ENCODE data around the gene ATP6V1A.
"Not testable (repeated sequence)": the region's sequence is repeated elsewhere in the genome, so short reads cannot be mapped to it uniquely, and the experiment has no call there.

Gene ATP6V1A

DNA sequence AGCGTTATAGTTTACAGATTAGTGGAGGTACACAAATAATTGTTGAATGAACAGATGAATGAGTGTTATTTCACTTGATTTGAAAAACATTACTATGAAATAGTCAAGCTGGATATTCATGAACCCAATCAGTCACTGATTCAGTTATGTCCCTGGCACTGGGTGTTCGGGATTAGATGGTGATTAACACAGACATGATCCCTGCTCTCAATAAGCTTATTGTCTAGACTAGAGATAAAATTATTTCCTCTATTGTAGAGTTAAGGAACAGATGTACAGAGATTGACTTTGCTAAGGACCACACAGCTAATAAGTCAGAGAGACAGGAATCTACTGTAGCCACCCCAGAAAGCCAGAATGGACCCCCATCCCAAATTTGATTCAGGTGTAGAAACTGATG lies 92.7 kb downstream of the ATP6V1A start:
- Histone ChIP-seq H3K36me3 (no peaks in the 10 kb centered on the region), H3K4me1 (peaks cover 5 to 13% (median 9%) of the 10 kb centered on the region in 10 experiments; a peak in 17 of 20 replicates), H3K27ac (no peak overlapping the region), H3K9ac (peak overlapping the region in 1 of 11 experiments; percentile 68; a peak in 2 of 22 replicates), H3K27me3 (0 out of 22 replicates have a peak, but pooled peaks cover 0 to 3% (median 0%) of the 10 kb centered on the region in 11 experiments), H3K4me3 (peak overlapping the region in 4 of 10 experiments; percentile 63 to 67 (median 64); a peak in 3 of 20 replicates), H4K20me1 (no peaks in the 10 kb centered on the region), H3K4me2 (peak overlapping the region; percentile 71 to 94 (median 82); a peak in 20 of 22 replicates), H3K9me3 (replicated peaks in 1 of 11) (no peaks in the 10 kb centered on the region)
- no peak for TF ChIP-seq Cebpa-rat (IDR thresholded peaks at IDR 0.05)

DNA sequence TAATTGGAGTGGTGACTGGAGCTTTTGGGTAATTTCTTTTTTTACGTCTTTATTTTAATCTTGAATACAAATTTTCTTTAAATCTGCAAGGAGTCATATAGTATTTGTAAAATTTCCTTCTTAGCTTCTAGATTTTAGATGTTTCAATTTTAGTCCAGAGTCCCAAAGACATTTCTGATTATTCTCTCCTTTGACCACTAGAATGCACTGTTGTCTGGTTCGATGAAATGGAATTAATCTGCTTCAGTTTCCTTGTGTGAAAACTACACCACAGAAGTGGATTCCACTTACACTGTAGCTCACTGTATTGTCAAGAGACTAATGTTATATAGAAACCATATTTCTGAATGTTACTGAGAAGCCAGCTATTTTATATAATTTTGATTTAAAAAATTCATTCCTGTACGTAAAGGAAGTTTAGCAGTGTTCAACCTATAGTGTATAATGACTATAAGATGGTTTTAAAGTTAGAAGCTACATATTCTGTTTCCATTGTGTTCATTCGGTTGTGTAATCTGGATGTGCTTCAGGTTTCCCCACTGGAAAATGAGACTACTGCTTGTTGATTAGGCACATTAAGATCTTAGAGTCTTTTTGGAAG lies 97.9 kb downstream of the ATP6V1A start:
- no peak overlapping the region for H3K4me2 ChIP-seq
- H3K27me3 ChIP-seq: no peaks in the 10 kb centered on the region
- no peak overlapping the region for H3K4me3 ChIP-seq
- H3K9me3 ChIP-seq (replicated peaks in 1 of 11): no peaks in the 10 kb centered on the region
- no peak overlapping the region for H3K9ac ChIP-seq
- H3K36me3 ChIP-seq: no peaks in the 10 kb centered on the region
- 0 out of 20 replicates have a peak, but pooled peaks cover 0 to 2% (median 0%) of the 10 kb centered on the region in 10 experiments for H3K4me1 ChIP-seq
- H4K20me1 ChIP-seq: no peaks in the 10 kb centered on the region
- TF ChIP-seq Cebpa-rat (IDR thresholded peaks at IDR 0.05): no peak
- H3K27ac ChIP-seq: no peak overlapping the region

GRCh38 chr3:113847247-113847646 lies 100.4 kb downstream of the ATP6V1A start:
- H3K36me3 ChIP-seq: no peaks in the 10 kb centered on the region
- no peaks in the 10 kb centered on the region for H3K9me3 ChIP-seq (replicated peaks in 1 of 11)
- H3K27me3 ChIP-seq: no peaks in the 10 kb centered on the region
- H3K4me3 ChIP-seq: no peak overlapping the region
- no peak overlapping the region for H3K27ac ChIP-seq
- no peak overlapping the region for H3K4me2 ChIP-seq
- no peaks in the 10 kb centered on the region for H4K20me1 ChIP-seq
- no peak for TF ChIP-seq Cebpa-rat (IDR thresholded peaks at IDR 0.05)
- H3K4me1 ChIP-seq: no peaks in the 10 kb centered on the region
- H3K9ac ChIP-seq: no peak overlapping the region

DNA sequence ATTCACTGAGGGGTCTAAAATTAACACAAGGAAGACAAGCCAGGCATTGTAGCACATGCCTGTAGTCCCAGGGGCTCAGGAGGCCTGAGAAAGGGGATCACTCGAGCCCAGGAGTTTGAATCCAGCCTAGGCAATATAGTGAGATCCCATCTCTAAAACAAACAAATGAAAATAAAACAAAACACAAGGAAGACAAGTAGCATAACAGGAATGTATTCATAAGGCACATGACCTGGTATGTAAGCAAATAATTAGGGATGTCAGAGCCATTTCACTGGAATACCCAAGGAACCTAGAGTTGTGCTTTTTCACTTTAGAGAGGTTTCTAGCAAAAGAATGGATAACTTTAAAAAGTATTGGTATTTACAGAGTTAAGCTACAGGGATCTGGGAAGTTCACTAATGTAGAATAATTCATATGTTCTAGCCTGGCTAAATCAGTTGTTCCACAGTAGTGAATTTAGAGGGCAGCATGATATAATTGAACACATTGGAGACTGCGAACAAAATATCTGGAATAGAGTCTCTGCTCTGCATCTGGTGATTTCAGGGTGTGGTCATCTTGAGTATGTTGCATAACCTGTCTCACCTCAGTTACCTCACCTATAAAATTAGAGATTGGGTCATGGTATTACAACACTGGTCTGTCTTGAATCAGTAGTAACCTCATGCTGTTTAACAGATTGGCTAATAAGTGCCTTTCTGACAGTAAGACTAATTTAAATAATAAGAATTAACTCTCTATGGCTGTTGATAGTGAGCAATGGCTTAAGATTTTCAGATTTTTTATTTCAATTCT lies 101.0 kb downstream of the ATP6V1A start:
- no peak overlapping the region for H3K27ac ChIP-seq
- no peak for TF ChIP-seq Cebpa-rat (IDR thresholded peaks at IDR 0.05)

DNA sequence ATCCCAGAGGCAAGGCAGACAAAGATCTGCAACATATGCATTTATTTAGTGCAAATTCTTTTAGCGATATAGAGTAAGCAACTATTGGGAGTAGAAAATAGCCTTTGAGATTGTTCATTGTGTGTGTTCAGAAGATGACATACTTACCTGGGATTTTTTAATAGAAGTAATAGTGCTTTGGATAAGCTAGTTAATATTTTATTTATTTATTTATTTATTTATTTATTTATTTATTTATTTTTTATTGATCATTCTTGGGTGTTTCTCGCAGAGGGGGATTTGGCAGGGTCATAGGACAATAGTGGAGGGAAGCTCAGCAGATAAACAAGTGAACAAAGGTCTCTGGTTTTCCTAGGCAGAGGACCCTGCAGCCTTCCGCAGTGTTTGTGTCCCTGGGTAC lies 102.2 kb downstream of the ATP6V1A start:
- H3K9ac ChIP-seq, H3K4me1 ChIP-seq, H3K4me3 ChIP-seq: not testable (repeated sequence)

More for the DNA sequence above, 101.0 kb downstream of the ATP6V1A start:
- no peak overlapping the region for H3K4me2 ChIP-seq
- H3K36me3 ChIP-seq: no peaks in the 10 kb centered on the region
- H3K9me3 ChIP-seq (replicated peaks in 1 of 11): no peaks in the 10 kb centered on the region
- no peak overlapping the region for H3K9ac ChIP-seq
- H3K4me1 ChIP-seq: no peaks in the 10 kb centered on the region
- H3K27me3 ChIP-seq: no peaks in the 10 kb centered on the region
- no peak overlapping the region for H3K4me3 ChIP-seq
- H4K20me1 ChIP-seq: no peaks in the 10 kb centered on the region

DNA sequence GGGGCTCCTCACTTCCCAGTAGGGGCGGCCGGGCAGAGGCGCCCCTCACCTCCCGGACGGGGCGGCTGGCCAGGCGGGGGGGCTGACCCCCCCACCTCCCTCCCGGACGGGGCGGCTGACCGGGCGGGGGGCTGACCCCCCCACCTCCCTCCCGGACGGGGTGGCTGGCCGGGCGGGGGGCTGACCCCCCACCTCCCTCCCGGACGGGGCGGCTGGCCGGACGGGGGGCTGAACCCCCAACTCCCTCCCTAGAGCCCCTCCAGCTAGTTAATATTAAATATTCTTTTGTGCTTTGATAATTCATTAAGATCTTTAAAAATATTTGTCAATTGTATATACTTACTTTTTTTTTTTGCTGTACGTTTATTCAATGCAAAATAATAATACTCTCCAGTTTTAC lies 103.0 kb downstream of the ATP6V1A start:
- H3K4me3 ChIP-seq; H3K27me3 ChIP-seq; H3K27ac ChIP-seq; H4K20me1 ChIP-seq; H3K9ac ChIP-seq; H3K9me3 ChIP-seq (replicated peaks in 1 of 11); H3K36me3 ChIP-seq; H3K4me2 ChIP-seq; H3K4me1 ChIP-seq: not testable (repeated sequence)

More for the DNA sequence above, 102.2 kb downstream of the ATP6V1A start:
- H3K36me3 ChIP-seq; H3K27me3 ChIP-seq; H3K4me2 ChIP-seq; H3K27ac ChIP-seq; H4K20me1 ChIP-seq; H3K9me3 ChIP-seq (replicated peaks in 1 of 11): not testable (repeated sequence)

- not testable (repeated sequence) for H3K36me3 ChIP-seq; H3K27me3 ChIP-seq; H3K4me2 ChIP-seq; H3K27ac ChIP-seq; H3K4me1 ChIP-seq; H3K4me3 ChIP-seq; H3K9ac ChIP-seq; H4K20me1 ChIP-seq; H3K9me3 ChIP-seq (replicated peaks in 1 of 11)
Observed at GRCh38 chr3:113850391-113850790, 103.6 kb downstream of the ATP6V1A start.

GRCh38 chr3:113852506-113852905 lies 105.7 kb downstream of the ATP6V1A start:
- H4K20me1 ChIP-seq: no peaks in the 10 kb centered on the region

More at GRCh38 chr3:113852506-113852905, 105.7 kb downstream of the ATP6V1A start:
- no peak overlapping the region for H3K9ac ChIP-seq
- no peak overlapping the region for H3K27ac ChIP-seq
- H3K36me3 ChIP-seq: no peaks in the 10 kb centered on the region
- no peaks in the 10 kb centered on the region for H3K27me3 ChIP-seq
- H3K9me3 ChIP-seq (replicated peaks in 1 of 11): no peaks in the 10 kb centered on the region
- no peaks in the 10 kb centered on the region for H3K4me1 ChIP-seq
- no peak for TF ChIP-seq Cebpa-rat (IDR thresholded peaks at IDR 0.05)
- H3K4me3 ChIP-seq: no peak overlapping the region
- no peak overlapping the region for H3K4me2 ChIP-seq
